GM18870 (cell line): Measurements from ENCODE around the gene RRP9.

ENCODE experiments used
- ATAC-seq: cut with Tn5 transposase; IDR thresholded peaks from one replicate; pipeline ENCODE4 v1.9.1; 2021; ENCODE audit warnings: moderate library complexity; ENCODE audit not compliant: unreplicated experiment

RRP9 gene

DNA sequence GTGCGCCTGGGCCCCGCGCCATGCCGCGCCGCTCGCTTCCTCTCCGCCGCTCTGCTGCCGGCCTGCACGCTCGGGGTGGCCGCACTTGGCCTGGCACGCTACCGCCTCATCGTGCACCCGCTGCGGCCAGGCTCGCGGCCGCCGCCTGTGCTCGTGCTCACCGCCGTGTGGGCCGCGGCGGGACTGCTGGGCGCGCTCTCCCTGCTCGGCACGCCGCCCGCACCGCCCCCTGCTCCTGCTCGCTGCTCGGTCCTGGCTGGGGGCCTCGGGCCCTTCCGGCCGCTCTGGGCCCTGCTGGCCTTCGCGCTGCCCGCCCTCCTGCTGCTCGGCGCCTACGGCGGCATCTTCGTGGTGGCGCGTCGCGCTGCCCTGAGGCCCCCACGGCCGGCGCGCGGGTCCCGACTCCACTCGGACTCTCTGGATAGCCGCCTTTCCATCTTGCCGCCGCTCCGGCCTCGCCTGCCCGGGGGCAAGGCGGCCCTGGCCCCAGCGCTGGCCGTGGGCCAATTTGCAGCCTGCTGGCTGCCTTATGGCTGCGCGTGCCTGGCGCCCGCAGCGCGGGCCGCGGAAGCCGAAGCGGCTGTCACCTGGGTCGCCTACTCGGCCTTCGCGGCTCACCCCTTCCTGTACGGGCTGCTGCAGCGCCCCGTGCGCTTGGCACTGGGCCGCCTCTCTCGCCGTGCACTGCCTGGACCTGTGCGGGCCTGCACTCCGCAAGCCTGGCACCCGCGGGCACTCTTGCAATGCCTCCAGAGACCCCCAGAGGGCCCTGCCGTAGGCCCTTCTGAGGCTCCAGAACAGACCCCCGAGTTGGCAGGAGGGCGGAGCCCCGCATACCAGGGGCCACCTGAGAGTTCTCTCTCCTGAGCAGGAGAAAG, 14.4 kb upstream of the RRP9 start:
- no peak for ATAC-seq

GRCh38 chr3:51955175-51955892, 13.6 kb upstream of the RRP9 start, which contains the start of gene GPR62:
Gene GPR62 (plus strand): TSS chr3:51955381. CDS start chr3:51955653, 272 bp downstream.
- no peak for ATAC-seq

DNA sequence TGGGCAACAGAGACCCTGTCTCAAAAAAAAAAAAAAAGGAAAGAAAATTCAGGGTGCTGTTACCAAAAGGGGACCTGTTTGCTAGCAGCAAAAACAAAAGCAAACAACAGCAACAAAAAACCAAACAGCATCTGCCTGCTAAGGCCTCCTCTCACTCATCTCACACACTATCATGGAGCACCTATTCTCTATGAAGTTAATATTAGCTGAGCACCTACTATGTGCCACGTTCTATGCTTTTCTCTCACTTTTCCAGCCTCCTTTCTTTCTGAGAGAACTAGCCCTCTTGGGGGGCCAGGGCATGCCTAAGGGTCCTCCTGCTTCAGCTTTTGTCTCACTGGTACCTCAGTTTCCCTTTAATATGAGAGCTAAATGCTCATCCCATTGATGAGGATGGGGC, 13.0 kb upstream of the RRP9 start:
- no peak for ATAC-seq

GRCh38 chr3:51954105-51954504, 12.4 kb upstream of the RRP9 start:
- no peak for ATAC-seq

GRCh38 chr3:51953445-51953844, 11.7 kb upstream of the RRP9 start:
- no peak for ATAC-seq

DNA sequence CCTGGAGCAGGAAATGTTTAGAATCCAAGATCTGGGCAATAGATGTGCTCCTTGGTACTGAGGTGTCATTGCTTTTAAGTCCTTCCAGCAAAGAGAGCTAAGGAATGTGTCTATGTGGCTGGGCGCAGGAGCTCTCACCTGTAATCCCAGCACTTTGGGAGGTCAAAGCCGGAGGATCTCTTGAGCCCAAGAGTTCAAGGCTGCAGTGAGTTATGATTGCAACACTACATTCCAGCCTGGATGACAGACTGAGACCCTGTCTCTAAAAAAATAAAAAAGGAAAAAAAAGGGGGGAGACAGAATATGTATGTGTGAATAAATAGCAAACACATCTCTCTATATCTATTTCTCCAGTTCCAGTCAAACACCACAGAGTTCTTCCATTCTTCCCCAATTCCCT, 9.2 kb upstream of the RRP9 start:
- no peak for ATAC-seq

- ATAC-seq, result no peak
These were observed 7.4 kb upstream of the RRP9 start for GRCh38 chr3:51949121-51949520.

DNA sequence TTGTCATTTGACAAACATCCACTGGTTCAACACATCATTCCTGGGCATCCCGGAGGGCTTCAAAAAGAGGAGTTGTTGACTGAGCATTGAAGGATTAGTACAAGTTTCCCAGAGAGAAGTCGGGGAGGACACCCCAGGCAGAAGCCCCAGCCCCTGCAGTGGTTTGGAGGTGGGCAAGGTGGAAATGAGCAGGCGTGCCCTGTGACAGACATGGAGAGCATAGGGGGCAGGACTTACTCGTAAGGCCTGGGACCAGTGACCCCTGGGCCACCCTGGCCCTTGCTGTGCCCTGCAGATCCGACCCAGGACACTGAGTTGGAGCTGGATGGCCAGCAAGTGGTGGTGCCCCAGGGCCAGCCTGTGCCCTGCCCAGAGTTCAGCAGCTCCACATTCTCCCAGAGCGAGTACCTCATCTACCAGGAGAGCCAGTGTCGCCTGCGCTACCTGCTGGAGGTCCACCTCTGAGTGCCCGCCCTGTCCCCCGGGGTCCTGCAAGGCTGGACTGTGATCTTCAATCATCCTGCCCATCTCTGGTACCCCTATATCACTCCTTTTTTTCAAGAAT, 6.4 kb upstream of the RRP9 start:
- no peak for ATAC-seq

- no peak for ATAC-seq
These were observed 5.7 kb upstream of the RRP9 start for GRCh38 chr3:51947215-51947900.

DNA sequence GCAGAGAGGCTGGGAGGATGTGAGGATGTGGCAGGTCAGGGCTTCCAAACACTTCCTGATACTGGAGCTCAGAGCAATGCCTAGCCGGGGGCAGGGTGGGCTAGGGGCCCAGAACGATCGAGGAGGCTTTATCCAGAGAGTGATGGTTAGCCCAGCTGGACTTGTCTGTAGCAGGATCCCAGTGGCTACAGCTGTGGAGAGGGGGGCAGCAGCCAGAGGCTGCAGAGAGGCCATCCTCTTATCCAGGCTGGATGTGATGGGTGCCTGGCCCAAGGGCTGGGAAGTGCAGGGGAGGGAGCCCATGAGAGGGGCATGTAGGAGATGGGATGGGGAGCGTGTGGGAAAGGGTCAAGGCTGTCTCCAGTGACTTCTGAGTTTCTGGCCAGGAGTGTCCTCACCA, 5.1 kb upstream of the RRP9 start:
- ATAC-seq, result no peak

- no peak for ATAC-seq
These were observed 4.4 kb upstream of the RRP9 start for GRCh38 chr3:51945926-51946705.

DNA sequence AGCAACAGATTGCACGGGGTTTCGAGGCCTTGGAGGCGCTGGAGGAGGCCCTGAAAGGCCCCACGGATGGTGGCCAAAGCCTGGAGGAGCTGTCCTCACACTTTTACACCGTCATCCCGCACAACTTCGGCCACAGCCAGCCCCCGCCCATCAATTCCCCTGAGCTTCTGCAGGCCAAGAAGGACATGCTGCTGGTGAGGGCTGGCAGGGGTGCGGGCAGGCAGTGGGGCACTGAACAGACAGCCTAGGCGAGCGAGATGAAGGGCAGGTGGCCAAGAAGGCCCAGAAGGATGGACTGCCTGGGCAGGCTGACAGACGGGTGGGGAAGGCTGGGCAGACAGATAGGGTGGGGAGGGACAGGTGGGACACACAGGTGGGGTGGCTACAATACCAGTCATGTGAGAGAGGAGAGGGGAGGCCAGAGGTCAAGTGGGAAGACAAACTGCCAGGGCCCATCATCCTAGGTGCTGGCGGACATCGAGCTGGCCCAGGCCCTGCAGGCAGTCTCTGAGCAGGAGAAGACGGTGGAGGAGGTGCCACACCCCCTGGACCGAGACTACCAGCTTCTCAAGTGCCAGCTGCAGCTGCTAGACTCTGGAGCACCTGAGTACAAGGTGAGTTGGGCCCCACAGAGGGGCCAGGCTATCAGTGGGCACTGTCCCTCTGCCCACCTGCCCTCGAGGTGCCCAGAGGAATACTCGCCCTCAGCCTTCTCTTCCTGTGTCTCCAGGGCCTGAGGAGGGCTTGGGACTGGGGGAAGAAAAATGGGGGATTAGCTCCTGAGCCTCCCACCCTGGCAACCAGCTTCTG, 3.5 kb upstream of the RRP9 start:
- no peak for ATAC-seq

DNA sequence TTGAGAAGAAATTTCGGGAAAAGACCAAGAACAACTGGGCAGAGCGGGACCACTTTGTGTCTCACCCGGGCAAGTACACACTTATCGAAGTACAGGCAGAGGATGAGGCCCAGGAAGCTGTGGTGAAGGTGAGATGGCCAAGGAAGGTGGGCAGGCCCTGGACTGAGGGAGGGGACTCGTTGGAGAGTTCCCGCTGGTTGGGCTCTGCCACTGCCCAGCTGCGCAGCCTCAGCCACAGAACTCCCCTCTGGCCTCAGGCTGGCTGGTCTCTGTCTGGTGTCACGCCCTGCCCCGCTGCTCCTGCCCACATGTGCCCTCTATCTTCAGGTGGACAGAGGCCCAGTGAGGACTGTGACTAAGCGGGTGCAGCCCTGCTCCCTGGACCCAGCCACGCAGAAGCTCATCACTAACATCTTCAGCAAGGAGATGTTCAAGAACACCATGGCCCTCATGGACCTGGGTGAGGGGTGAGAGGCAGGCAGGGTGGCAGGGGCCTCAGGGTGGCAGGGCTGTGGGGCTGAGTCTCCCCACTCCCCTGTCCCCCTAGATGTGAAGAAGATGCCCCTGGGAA, 2.8 kb upstream of the RRP9 start:
- no peak for ATAC-seq

- ATAC-seq, result no peak
These were observed 2.0 kb upstream of the RRP9 start for GRCh38 chr3:51943451-51944391.

- peak; percentile 1 for ATAC-seq
These were observed 1.1 kb upstream of the RRP9 start for GRCh38 chr3:51942603-51943450.

DNA sequence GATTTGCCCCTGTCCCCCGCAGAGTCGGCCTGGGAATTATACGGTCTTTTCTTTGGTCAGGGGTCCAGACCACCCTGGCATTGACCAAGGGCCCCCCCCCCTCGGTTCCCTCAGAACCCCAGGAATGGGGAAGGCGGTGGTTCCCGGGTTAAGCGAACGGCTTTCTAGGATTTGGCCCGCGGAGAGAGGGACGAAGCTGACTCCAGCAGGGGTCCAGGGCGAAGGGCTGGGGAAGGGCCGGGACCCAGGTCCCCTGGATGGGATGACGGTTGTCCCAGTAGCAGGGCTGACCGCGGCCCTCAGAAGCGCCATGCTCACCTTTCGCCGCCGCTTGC, 274 bp downstream of the RRP9 start:
- no peak for ATAC-seq

- ATAC-seq, result no peak
These were observed 849 bp downstream of the RRP9 start for GRCh38 chr3:51940648-51941462.
